Hepatocyte (in vitro differentiated cells): Measurements from ENCODE around the gene FGB. TPM values are rescaled to one million over a fixed set of nuclear protein-coding genes. Genes with fewer than 3 reads are reported as not detected.

Experiments
- DNase-seq: peaks from one replicate; pipeline ENCODE4 v3.0.0-alpha.2; 2016; ENCODE audit warnings: low spot score
- H2AFZ ChIP-seq: fragments of 200-600 bp; sonication (generic); 2 replicates; pipeline ENCODE4 v1.6.0; 2016; ENCODE audit warnings: antibody characterized with exemption, mild to moderate bottlenecking
- H3K27ac ChIP-seq: fragments of 200-600 bp; sonication (generic); 2 replicates; pipeline ENCODE4 v1.5.1; 2016; ENCODE audit warnings: mild to moderate bottlenecking
- H3K27me3 ChIP-seq: fragments of 200-600 bp; sonication (generic); 2 replicates; pipeline ENCODE4 v1.6.1; 2016
- H3K36me3 ChIP-seq: fragments of 200-600 bp; sonication (generic); replicated peaks from 2 replicates; pipeline ENCODE4 v1.5.1; 2016; ENCODE audit warnings: low read depth; ENCODE audit not compliant: insufficient read depth
- H3K4me1 ChIP-seq: fragments of 200-600 bp; sonication (generic); 2 replicates; pipeline ENCODE4 v1.5.1; 2016; ENCODE audit warnings: mild to moderate bottlenecking, moderate library complexity; ENCODE audit not compliant: insufficient read depth
- H3K4me2 ChIP-seq: fragments of 200-600 bp; sonication (generic); 2 replicates; pipeline ENCODE4 v1.6.0; 2016
- H3K4me3 ChIP-seq: fragments of 200-600 bp; sonication (generic); 2 replicates; pipeline ENCODE4 v1.5.1; 2016; ENCODE audit warnings: mild to moderate bottlenecking
- H3K79me2 ChIP-seq: fragments of 200-600 bp; sonication (generic); 2 replicates; pipeline ENCODE4 v1.6.0; 2017; ENCODE audit warnings: mild to moderate bottlenecking
- H3K9me2 ChIP-seq: fragments of 200-600 bp; sonication (generic); replicated peaks from 2 replicates; pipeline ENCODE4 v1.6.0; 2017; ENCODE audit warnings: mild to moderate bottlenecking; ENCODE audit not compliant: insufficient read depth
- H3K9me3 ChIP-seq: fragments of 200-600 bp; sonication (generic); 2 replicates; pipeline ENCODE4 v1.5.1; 2016; ENCODE audit warnings: low read depth, mild to moderate bottlenecking
- H4K20me1 ChIP-seq: fragments of 200-600 bp; sonication (generic); 2 replicates; pipeline ENCODE4 v1.6.0; 2016; ENCODE audit warnings: mild to moderate bottlenecking; ENCODE audit not compliant: insufficient read depth, poor library complexity, severe bottlenecking
- EZH2 ChIP-seq: fragments of 200-600 bp; sonication (generic); IDR thresholded peaks from 2 replicates; pipeline ENCODE4 v1.6.1; 2016; ENCODE audit warnings: antibody characterized with exemption, mild to moderate bottlenecking, borderline replicate concordance
- EZH2phosphoT487 ChIP-seq: fragments of 200-600 bp; sonication (generic); IDR thresholded peaks from one replicate; pipeline ENCODE4 v1.6.1; 2018; ENCODE audit warnings: antibody characterized with exemption, mild to moderate bottlenecking, low read depth, moderate library complexity; ENCODE audit not compliant: unreplicated experiment, severe bottlenecking
- WGBS: methylation state at CpG from one replicate; pipeline ENCODE4 v1.1.6; 2016; ENCODE audit warnings: low lambda C conversion rate; ENCODE audit errors: missing lambda C conversion rate; 5-methylcytosine and 5-hydroxymethylcytosine counted together
- polyA plus RNA-seq: library from polyadenylated mRNA; unstranded; fragments of >200 nt; fragmentation: Nextera tagmentation; extraction: Ambion mirVana; gene quantifications from 2 replicates; pipeline ENCODE4 v1.2.1, GENCODE V29; 2016
- small RNA-seq: library from RNA; depleted of rRNA; stranded (forward); fragments of <200 nt; gene quantifications from one replicate; pipeline ENCODE3, GENCODE V24; 2014
- total RNA-seq: library from RNA; depleted of rRNA; stranded (reverse); fragments of >200 nt; gene quantifications from 2 replicates; pipeline ENCODE4 v1.2.3, GENCODE V29; 2014
- TF ChIP-seq, protein P1 (sequence below): fragments of 200-600 bp; sonication (generic); IDR thresholded peaks from 2 replicates; pipeline ENCODE4 v1.5.1; 2016; ENCODE audit warnings: antibody characterized with exemption, mild to moderate bottlenecking; ENCODE audit not compliant: poor library complexity

FGB gene
- total and polyA plus RNA-seq, 2 experiments from 2014 or later, result 1,901 to 2,096 TPM

DNA sequence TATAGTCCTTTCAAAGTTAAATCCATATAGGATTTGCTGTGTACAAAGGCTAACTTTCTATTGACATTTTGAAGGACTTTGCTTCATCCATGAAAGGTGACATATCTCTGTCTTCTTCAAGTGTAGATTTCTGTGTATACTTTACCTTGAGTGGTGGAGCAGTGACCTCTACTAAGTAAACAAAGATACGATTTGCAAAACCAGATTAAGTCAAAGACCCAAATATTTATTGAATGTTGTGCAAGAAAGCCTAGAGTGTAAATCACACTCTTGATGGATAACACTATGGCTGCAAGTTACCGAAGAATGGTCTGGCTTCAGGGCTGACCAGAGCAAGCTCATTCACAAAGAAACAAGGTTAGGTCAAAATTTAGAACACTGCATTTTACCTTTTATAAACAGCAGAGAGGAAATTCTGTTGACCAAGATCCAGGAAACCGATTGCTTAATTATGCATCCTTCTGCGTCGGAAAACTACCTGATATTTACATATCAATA, 55.1 kb downstream of the FGB start:
- 45% methylated on average over 5 of the region's 5 CpGs for WGBS
- Histone ChIP-seq H2AFZ (no peak overlapping the region), H3K27ac (no peak overlapping the region)

DNA sequence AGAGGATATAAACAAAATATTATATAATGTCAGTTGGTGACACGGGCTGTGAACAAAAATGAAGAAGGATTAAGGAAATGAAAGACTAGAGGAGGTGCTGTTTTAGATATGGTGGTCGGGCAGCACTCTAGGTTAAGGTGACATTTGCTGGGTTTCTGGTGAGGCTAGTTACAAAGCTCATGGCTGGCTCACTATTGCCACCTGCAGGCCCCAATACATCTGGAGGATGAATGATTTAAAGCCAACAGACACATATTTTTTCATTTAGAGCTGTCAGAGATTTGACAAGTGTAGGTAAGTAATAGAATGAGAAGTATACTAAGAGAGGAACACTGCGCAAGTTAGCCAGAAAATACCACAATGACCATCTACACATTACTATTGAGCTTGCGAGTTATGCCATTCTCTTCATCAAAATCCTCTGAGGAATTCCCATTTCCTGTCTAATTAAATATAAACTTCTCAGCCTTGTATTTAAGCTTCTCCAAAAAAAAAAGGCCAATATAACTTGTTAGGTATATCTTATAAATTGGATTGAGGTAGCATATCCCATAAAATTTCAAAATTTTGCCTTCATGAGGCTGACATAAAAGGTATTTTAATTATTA, 56.0 kb downstream of the FGB start:
- Histone ChIP-seq H3K9me2 (no peaks in the 10 kb centered on the region), H4K20me1 (no peaks in the 10 kb centered on the region), H3K9me3 (no peaks in the 10 kb centered on the region), H2AFZ (no peak overlapping the region), H3K79me2 (no peaks in the 10 kb centered on the region), H3K36me3 (no peaks in the 10 kb centered on the region), H3K27ac (no peak overlapping the region), H3K4me1 (peaks cover 8% of the 10 kb centered on the region), H3K4me2 (peak overlapping the region; percentile 17), H3K4me3 (no peak overlapping the region), H3K27me3 (no peaks in the 10 kb centered on the region)
- TF ChIP-seq, protein P1, sequence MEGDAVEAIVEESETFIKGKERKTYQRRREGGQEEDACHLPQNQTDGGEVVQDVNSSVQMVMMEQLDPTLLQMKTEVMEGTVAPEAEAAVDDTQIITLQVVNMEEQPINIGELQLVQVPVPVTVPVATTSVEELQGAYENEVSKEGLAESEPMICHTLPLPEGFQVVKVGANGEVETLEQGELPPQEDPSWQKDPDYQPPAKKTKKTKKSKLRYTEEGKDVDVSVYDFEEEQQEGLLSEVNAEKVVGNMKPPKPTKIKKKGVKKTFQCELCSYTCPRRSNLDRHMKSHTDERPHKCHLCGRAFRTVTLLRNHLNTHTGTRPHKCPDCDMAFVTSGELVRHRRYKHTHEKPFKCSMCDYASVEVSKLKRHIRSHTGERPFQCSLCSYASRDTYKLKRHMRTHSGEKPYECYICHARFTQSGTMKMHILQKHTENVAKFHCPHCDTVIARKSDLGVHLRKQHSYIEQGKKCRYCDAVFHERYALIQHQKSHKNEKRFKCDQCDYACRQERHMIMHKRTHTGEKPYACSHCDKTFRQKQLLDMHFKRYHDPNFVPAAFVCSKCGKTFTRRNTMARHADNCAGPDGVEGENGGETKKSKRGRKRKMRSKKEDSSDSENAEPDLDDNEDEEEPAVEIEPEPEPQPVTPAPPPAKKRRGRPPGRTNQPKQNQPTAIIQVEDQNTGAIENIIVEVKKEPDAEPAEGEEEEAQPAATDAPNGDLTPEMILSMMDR, result peak; percentile 76
- TF ChIP-seq EZH2phosphoT487, result no peak
- WGBS, result 33% methylated on average over 4 of the region's 4 CpGs
- peak; percentile 82 for DNase-seq

More for the DNA sequence above, 55.1 kb downstream of the FGB start:
- TF ChIP-seq EZH2 (no peak), EZH2phosphoT487 (peak; percentile 99)
- Histone ChIP-seq H3K9me3 (no peaks in the 10 kb centered on the region), H3K36me3 (no peaks in the 10 kb centered on the region), H3K9me2 (no peaks in the 10 kb centered on the region), H3K4me3 (no peak overlapping the region), H4K20me1 (no peaks in the 10 kb centered on the region), H3K27me3 (no peaks in the 10 kb centered on the region), H3K4me2 (peak overlapping the region; percentile 17), H3K79me2 (no peaks in the 10 kb centered on the region), H3K4me1 (peaks cover 12% of the 10 kb centered on the region)
- DNase-seq, result no peak

DNA sequence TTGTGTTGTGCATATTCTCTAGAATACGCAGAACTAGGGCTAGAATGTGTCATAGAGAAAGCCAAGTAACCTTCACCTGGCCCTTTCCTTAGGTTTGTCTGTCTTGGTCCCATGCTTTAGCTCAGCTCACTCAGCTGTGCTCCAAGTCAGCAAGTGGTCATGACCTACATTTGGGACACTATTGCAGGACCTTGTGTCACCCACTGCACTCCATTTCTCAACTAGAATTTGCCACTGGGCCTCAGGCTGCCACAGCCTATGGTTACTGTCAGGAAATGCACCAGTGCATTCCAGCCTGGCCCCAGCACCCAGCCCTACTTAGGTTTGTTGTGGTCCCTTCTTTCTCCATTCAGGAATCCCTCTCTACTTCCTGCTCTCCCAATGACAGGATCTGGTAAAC, 57.3 kb downstream of the FGB start:
- WGBS, result 36% methylated on average over 1 of the region's 1 CpG
- peaks cover 8% of the 10 kb centered on the region for H3K4me1 ChIP-seq
- no peaks in the 10 kb centered on the region for H3K27me3 ChIP-seq

More for the DNA sequence above, 57.3 kb downstream of the FGB start:
- Histone ChIP-seq H3K9me2 (no peaks in the 10 kb centered on the region), H3K4me3 (no peak overlapping the region), H3K27ac (no peak overlapping the region), H3K9me3 (no peaks in the 10 kb centered on the region), H3K79me2 (no peaks in the 10 kb centered on the region), H2AFZ (no peak overlapping the region), H4K20me1 (no peaks in the 10 kb centered on the region), H3K4me2 (no peak overlapping the region), H3K36me3 (no peaks in the 10 kb centered on the region)
- TF ChIP-seq EZH2phosphoT487 (no peak), EZH2 (no peak)
- TF ChIP-seq, protein P1, result no peak
- no peak for DNase-seq

Small RNAs within 50 kb of the gene (small RNA-seq; reads per million reads assigned to genes)
- gene RNU6-1285P, result not detected

Other genes with a start within 250 kb of the FGB start
- gene DCHS2, start 71.2 kb upstream of the FGB start, total RNA-seq, result 0.32 and 1.7 TPM in 2 replicates
- gene DCHS2, start 71.2 kb upstream of the FGB start, polyA plus RNA-seq, result 0.01 and 0.12 TPM in 2 replicates
- 63.9 and 67.3 TPM in 2 replicates for gene PLRG1, start 12.6 kb upstream of the FGB start, total RNA-seq
- 54.4 and 60.0 TPM in 2 replicates for gene PLRG1, start 12.6 kb upstream of the FGB start, polyA plus RNA-seq
- gene FGA, start 27.7 kb downstream of the FGB start, total RNA-seq, result 1,189 and 1,239 TPM in 2 replicates
- gene FGA, start 27.7 kb downstream of the FGB start, polyA plus RNA-seq, result 446 and 579 TPM in 2 replicates
- 1,531 and 1,684 TPM in 2 replicates for gene FGG, start 49.6 kb downstream of the FGB start, total RNA-seq
- gene FGG, start 49.6 kb downstream of the FGB start, polyA plus RNA-seq, result 1,125 and 1,415 TPM in 2 replicates
- 3.5 and 4.7 TPM in 2 replicates for gene LRAT, start 181.0 kb downstream of the FGB start, total RNA-seq
- 2.6 and 4.4 TPM in 2 replicates for gene LRAT, start 181.0 kb downstream of the FGB start, polyA plus RNA-seq
- gene RBM46, start 218.3 kb downstream of the FGB start, total RNA-seq, result 0.07 TPM in 1 of 2 replicates, not detected in the other
- gene RBM46, start 218.3 kb downstream of the FGB start, polyA plus RNA-seq, result not detected in 2 replicates